Neural cell (in vitro differentiated cells): ENCODE data around the gene SNX22. TPM values are rescaled to one million over a fixed set of nuclear protein-coding genes. Genes with fewer than 3 reads are reported as not detected.

Source experiments
- H2AFZ ChIP-seq: fragments of 200-600, 300-800 bp; sonication (generic), shearing (Covaris generic); 2 replicates; pipeline ENCODE4 v1.6.0; 2014; ENCODE audit warnings: low read depth, mild to moderate bottlenecking, antibody characterized with exemption, low read length, moderate library complexity
- H3F3A ChIP-seq: fragments of 200-600 bp; shearing (Covaris generic); 2 replicates; pipeline ENCODE4 v1.6.1; 2016; ENCODE audit warnings: mild to moderate bottlenecking, moderate library complexity, mixed read lengths, antibody characterized with exemption, low read length; ENCODE audit not compliant: insufficient read depth, poor library complexity, severe bottlenecking
- H3K27ac ChIP-seq: fragments of 200-600, 300-800 bp; sonication (generic), shearing (Covaris generic); 2 replicates; pipeline ENCODE4 v1.5.1; 2014; ENCODE audit warnings: mild to moderate bottlenecking, low read length, moderate library complexity
- H3K27me3 ChIP-seq: fragments of 300-800, 200-600 bp; sonication (generic), shearing (Covaris generic); 2 replicates; pipeline ENCODE4 v1.6.0; 2014; ENCODE audit warnings: mild to moderate bottlenecking, low read depth, low read length, moderate library complexity; ENCODE audit not compliant: insufficient read depth
- H3K36me3 ChIP-seq: fragments of 300-800, 200-600 bp; sonication (generic), shearing (Covaris generic); 2 replicates; pipeline ENCODE4 v1.5.1; 2014; ENCODE audit warnings: mild to moderate bottlenecking, antibody characterized with exemption, low read length, moderate library complexity; ENCODE audit not compliant: insufficient read depth
- H3K4me2 ChIP-seq: fragments of 300-800, 200-600 bp; sonication (generic), shearing (Covaris generic); 2 replicates; pipeline ENCODE4 v1.6.0; 2014; ENCODE audit warnings: mild to moderate bottlenecking, low read length
- H3K4me3 ChIP-seq: fragments of 300-800, 200-600 bp; sonication (generic), shearing (Covaris generic); 2 replicates; pipeline ENCODE4 v1.5.1; 2014; ENCODE audit warnings: mild to moderate bottlenecking, low read length, moderate library complexity
- H3K79me2 ChIP-seq: fragments of 200-600 bp; shearing (Covaris generic); replicated peaks from 2 replicates; pipeline ENCODE4 v1.6.0; 2014; ENCODE audit warnings: mild to moderate bottlenecking, low read length, moderate library complexity; ENCODE audit not compliant: insufficient read depth
- H3K9ac ChIP-seq: fragments of 300-800, 200-600 bp; sonication (generic), shearing (Covaris generic); 2 replicates; pipeline ENCODE4 v1.6.1; 2016; ENCODE audit warnings: mild to moderate bottlenecking, low read length, mixed read lengths
- H3K9me2 ChIP-seq: fragments of 200-600 bp; shearing (Covaris generic); 2 replicates; pipeline ENCODE4 v1.6.1; 2016; ENCODE audit warnings: mild to moderate bottlenecking, low read length, mixed read lengths; ENCODE audit not compliant: insufficient read depth
- H3K9me3 ChIP-seq: fragments of 200-600, 300-800 bp; sonication (generic), shearing (Covaris generic); 2 replicates; pipeline ENCODE4 v1.6.1; 2016; ENCODE audit warnings: mild to moderate bottlenecking, mixed run types, low read length, moderate library complexity, mixed read lengths
- H4K20me1 ChIP-seq: fragments of 200-600 bp; shearing (Covaris generic); 2 replicates; pipeline ENCODE4 v1.6.1; 2016; ENCODE audit warnings: mild to moderate bottlenecking, mixed run types; ENCODE audit not compliant: insufficient read depth
- CTCF ChIP-seq: fragments of 450-650 bp; IDR thresholded peaks from 2 replicates; pipeline ENCODE4 v1.5.1; 2014; ENCODE audit warnings: antibody characterized with exemption, mild to moderate bottlenecking, moderate library complexity; ENCODE audit not compliant: poor library complexity, severe bottlenecking
- EP300 ChIP-seq: fragments of 450-650 bp; conservative IDR thresholded peaks from 2 replicates; pipeline ENCODE4 v1.6.1; 2014; ENCODE audit warnings: antibody characterized with exemption, mild to moderate bottlenecking, moderate library complexity; ENCODE audit not compliant: poor library complexity, severe bottlenecking
- EZH2 ChIP-seq: fragments of 200-600, 300-800 bp; shearing (Covaris generic), sonication (generic); IDR thresholded peaks from 2 replicates; pipeline ENCODE4 v1.6.1; 2014; ENCODE audit warnings: antibody characterized with exemption, low read length, borderline replicate concordance, mild to moderate bottlenecking; ENCODE audit not compliant: insufficient read depth, poor library complexity, severe bottlenecking
- MXI1 ChIP-seq: fragments of 450-650 bp; conservative IDR thresholded peaks from 2 replicates; pipeline ENCODE4 v1.6.1; 2014; ENCODE audit warnings: antibody characterized with exemption, mild to moderate bottlenecking; ENCODE audit not compliant: poor library complexity, severe bottlenecking
- POLR2AphosphoS5 ChIP-seq: IDR thresholded peaks from 2 replicates; pipeline ENCODE4 v1.6.1; 2012
- RAD21 ChIP-seq: fragments of 450-650 bp; conservative IDR thresholded peaks from 2 replicates; pipeline ENCODE4 v1.6.1; 2014; ENCODE audit warnings: antibody characterized with exemption, mild to moderate bottlenecking, moderate library complexity
- SMC3 ChIP-seq: fragments of 450-650 bp; conservative IDR thresholded peaks from 2 replicates; pipeline ENCODE4 v1.6.1; 2014; ENCODE audit warnings: antibody characterized with exemption, mild to moderate bottlenecking, moderate library complexity; ENCODE audit not compliant: poor library complexity
- TAF1 ChIP-seq: IDR thresholded peaks from 2 replicates; pipeline ENCODE4 v1.6.1; 2012; ENCODE audit warnings: low read depth
- polyA plus RNA-seq: library from polyadenylated mRNA; depleted of rRNA; stranded (reverse); fragments of >200 nt; gene quantifications from 2 replicates; pipeline ENCODE4 v1.2.3, GENCODE V29; 2014
- TF ChIP-seq, protein P1 (sequence below): IDR thresholded peaks from 2 replicates; pipeline ENCODE4 v1.6.1; 2012; ENCODE audit warnings: borderline replicate concordance

SNX22 gene
- polyA plus RNA-seq, 1 donor from 2014 or later, result 0.73 TPM

DNA sequence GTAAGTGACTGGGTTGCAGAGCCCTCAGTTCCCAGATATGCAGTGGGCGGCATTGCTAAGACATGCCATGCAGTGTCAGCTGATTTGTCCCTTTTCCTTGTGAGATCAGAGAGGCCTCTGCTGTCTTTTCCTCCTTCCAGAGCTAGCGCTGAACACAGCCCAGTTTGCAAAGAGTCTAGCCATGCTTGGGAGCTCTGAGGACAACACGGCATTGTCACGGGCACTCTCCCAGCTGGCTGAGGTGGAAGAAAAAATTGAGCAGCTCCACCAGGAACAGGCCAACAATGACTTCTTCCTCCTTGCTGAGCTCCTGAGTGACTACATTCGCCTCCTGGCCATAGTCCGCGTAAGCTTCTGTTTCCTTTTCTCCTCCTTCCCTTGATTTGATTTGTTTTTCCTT lies 20.0 kb upstream of the SNX22 start:
- TF ChIP-seq MXI1 (no peak), EP300 (no peak), RAD21 (no peak), EZH2 (no peak), POLR2AphosphoS5 (no peak), CTCF (no peak), TAF1 (no peak), SMC3 (no peak)
- TF ChIP-seq, protein P1, sequence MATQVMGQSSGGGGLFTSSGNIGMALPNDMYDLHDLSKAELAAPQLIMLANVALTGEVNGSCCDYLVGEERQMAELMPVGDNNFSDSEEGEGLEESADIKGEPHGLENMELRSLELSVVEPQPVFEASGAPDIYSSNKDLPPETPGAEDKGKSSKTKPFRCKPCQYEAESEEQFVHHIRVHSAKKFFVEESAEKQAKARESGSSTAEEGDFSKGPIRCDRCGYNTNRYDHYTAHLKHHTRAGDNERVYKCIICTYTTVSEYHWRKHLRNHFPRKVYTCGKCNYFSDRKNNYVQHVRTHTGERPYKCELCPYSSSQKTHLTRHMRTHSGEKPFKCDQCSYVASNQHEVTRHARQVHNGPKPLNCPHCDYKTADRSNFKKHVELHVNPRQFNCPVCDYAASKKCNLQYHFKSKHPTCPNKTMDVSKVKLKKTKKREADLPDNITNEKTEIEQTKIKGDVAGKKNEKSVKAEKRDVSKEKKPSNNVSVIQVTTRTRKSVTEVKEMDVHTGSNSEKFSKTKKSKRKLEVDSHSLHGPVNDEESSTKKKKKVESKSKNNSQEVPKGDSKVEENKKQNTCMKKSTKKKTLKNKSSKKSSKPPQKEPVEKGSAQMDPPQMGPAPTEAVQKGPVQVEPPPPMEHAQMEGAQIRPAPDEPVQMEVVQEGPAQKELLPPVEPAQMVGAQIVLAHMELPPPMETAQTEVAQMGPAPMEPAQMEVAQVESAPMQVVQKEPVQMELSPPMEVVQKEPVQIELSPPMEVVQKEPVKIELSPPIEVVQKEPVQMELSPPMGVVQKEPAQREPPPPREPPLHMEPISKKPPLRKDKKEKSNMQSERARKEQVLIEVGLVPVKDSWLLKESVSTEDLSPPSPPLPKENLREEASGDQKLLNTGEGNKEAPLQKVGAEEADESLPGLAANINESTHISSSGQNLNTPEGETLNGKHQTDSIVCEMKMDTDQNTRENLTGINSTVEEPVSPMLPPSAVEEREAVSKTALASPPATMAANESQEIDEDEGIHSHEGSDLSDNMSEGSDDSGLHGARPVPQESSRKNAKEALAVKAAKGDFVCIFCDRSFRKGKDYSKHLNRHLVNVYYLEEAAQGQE, result no peak
- Histone ChIP-seq H3K36me3 (no peaks in the 10 kb centered on the region), H3K27me3 (no peaks in the 10 kb centered on the region), H3K9me2 (no peaks in the 10 kb centered on the region), H3K79me2 (no peaks in the 10 kb centered on the region), H3K4me3 (no peak overlapping the region), H3K9me3 (no peaks in the 10 kb centered on the region), H3K9ac (no peak overlapping the region), H2AFZ (no peak overlapping the region), H3K4me2 (no peak overlapping the region), H3F3A (no peaks in the 10 kb centered on the region), H4K20me1 (no peaks in the 10 kb centered on the region), H3K27ac (no peak overlapping the region)

- TF ChIP-seq RAD21 (no peak), CTCF (no peak), POLR2AphosphoS5 (no peak)
- TF ChIP-seq, protein P1, result no peak
- Histone ChIP-seq H3K79me2 (no peaks in the 10 kb centered on the region), H3K9me2 (no peaks in the 10 kb centered on the region), H3K9ac (no peak overlapping the region), H3K27me3 (no peaks in the 10 kb centered on the region), H4K20me1 (no peaks in the 10 kb centered on the region), H3K9me3 (no peaks in the 10 kb centered on the region), H3K36me3 (peaks cover 4% of the 10 kb centered on the region), H2AFZ (no peak overlapping the region), H3K27ac (no peak overlapping the region), H3F3A (no peaks in the 10 kb centered on the region), H3K4me3 (no peak overlapping the region), H3K4me2 (no peak overlapping the region)
Observed at GRCh38 chr15:64132217-64132616, 19.3 kb upstream of the SNX22 start.
